IPS DF 4.7 (cell line): ENCODE measurements around the gene PEX14.

Source experiments
- DNase-seq: peaks from one replicate; pipeline ENCODE4 v3.0.0-alpha.2; 2013; ENCODE audit warnings: low spot score; ENCODE audit errors: extremely low read depth

The PEX14 gene

GRCh38 chr1:10662824-10663677, 188.3 kb downstream of the PEX14 start:
- no peak for DNase-seq

GRCh38 chr1:10663678-10664035, 188.9 kb downstream of the PEX14 start:
- DNase-seq = no peak

- no peak for DNase-seq
Observed at GRCh38 chr1:10664251-10664650, 189.5 kb downstream of the PEX14 start.

GRCh38 chr1:10665226-10665625, 190.5 kb downstream of the PEX14 start:
- DNase-seq = no peak

- DNase-seq = no peak
Observed at GRCh38 chr1:10665930-10666850, 191.4 kb downstream of the PEX14 start.

GRCh38 chr1:10667861-10668761, 193.4 kb downstream of the PEX14 start:
- DNase-seq = no peak

GRCh38 chr1:10669570-10669969, 194.8 kb downstream of the PEX14 start:
- no peak for DNase-seq

- no peak for DNase-seq
Observed at GRCh38 chr1:10670190-10670589, 195.4 kb downstream of the PEX14 start.

GRCh38 chr1:10671090-10671489, 196.3 kb downstream of the PEX14 start:
- DNase-seq = no peak

GRCh38 chr1:10671622-10672342, 197.0 kb downstream of the PEX14 start:
- DNase-seq = no peak

GRCh38 chr1:10672343-10673050, 197.7 kb downstream of the PEX14 start:
- no peak for DNase-seq

GRCh38 chr1:10673109-10673711, 198.5 kb downstream of the PEX14 start:
- DNase-seq = no peak

- DNase-seq = no peak
Observed at GRCh38 chr1:10674222-10674621, 199.5 kb downstream of the PEX14 start.

GRCh38 chr1:10674700-10675609, 200.2 kb downstream of the PEX14 start:
- no peak for DNase-seq

GRCh38 chr1:10675813-10676212, 201.1 kb downstream of the PEX14 start:
- no peak for DNase-seq

- no peak for DNase-seq
Observed at GRCh38 chr1:10676963-10677362, 202.2 kb downstream of the PEX14 start.

- DNase-seq = no peak
Observed at GRCh38 chr1:10677491-10678391, 203.0 kb downstream of the PEX14 start.

GRCh38 chr1:10678402-10678801, 203.7 kb downstream of the PEX14 start:
- no peak for DNase-seq
